ENCODE data around the gene SORBS1.

SORBS1 gene

GRCh38 chr10:95329296-95329695, 231.9 kb downstream of the SORBS1 start:
- Histone ChIP-seq H3K4me1 (ENCODE audit: low read depth, poor library complexity, severe bottlenecking) (no peaks in the 10 kb centered on the region), H3K27me3 (ENCODE audit: insufficient read depth, low read depth) (no peaks in the 10 kb centered on the region), H2AFZ (ENCODE audit: low read depth) (no peak overlapping the region), H3K36me3 (ENCODE audit: insufficient read depth) (no peaks in the 10 kb centered on the region), H3K4me3 (IDR thresholded peaks at IDR 0.05; ENCODE audit: insufficient read depth, low read depth, low read length) (no peak overlapping the region), H3K79me2 (ENCODE audit: insufficient read depth, low read depth) (no peaks in the 10 kb centered on the region), H3K27ac (no peak overlapping the region), H3K9ac (no peak overlapping the region), H3K4me2 (no peak overlapping the region), H4K20me1 (ENCODE audit: insufficient read depth) (no peaks in the 10 kb centered on the region)
- no peak for TF ChIP-seq CTCF (conservative IDR thresholded peaks at IDR 0.05; ENCODE audit: low read depth, low read length)

GRCh38 chr10:95328013-95328412, 233.2 kb downstream of the SORBS1 start:
- Histone ChIP-seq H3K27me3 (ENCODE audit: insufficient read depth, low read depth) (no peaks in the 10 kb centered on the region), H3K79me2 (ENCODE audit: insufficient read depth, low read depth) (no peaks in the 10 kb centered on the region), H3K27ac (no peak overlapping the region), H4K20me1 (ENCODE audit: insufficient read depth) (no peaks in the 10 kb centered on the region), H3K4me3 (IDR thresholded peaks at IDR 0.05; ENCODE audit: insufficient read depth, low read depth, low read length) (no peak overlapping the region), H3K4me2 (no peak overlapping the region), H3K36me3 (ENCODE audit: insufficient read depth) (no peaks in the 10 kb centered on the region), H3K9ac (no peak overlapping the region), H3K4me1 (ENCODE audit: low read depth, poor library complexity, severe bottlenecking) (no peaks in the 10 kb centered on the region), H2AFZ (ENCODE audit: low read depth) (no peak overlapping the region)
- TF ChIP-seq CTCF (conservative IDR thresholded peaks at IDR 0.05; ENCODE audit: low read depth, low read length): no peak

- no peak overlapping the region for H3K4me3 ChIP-seq (IDR thresholded peaks at IDR 0.05; ENCODE audit: insufficient read depth, low read depth, low read length)
- H4K20me1 ChIP-seq (ENCODE audit: insufficient read depth): no peaks in the 10 kb centered on the region
- no peak for TF ChIP-seq CTCF (conservative IDR thresholded peaks at IDR 0.05; ENCODE audit: low read depth, low read length)
- no peak overlapping the region for H2AFZ ChIP-seq (ENCODE audit: low read depth)
- H3K9ac ChIP-seq: no peak overlapping the region
- H3K27ac ChIP-seq: no peak overlapping the region
- no peaks in the 10 kb centered on the region for H3K4me1 ChIP-seq (ENCODE audit: low read depth, poor library complexity, severe bottlenecking)
- H3K36me3 ChIP-seq (ENCODE audit: insufficient read depth): no peaks in the 10 kb centered on the region
- no peaks in the 10 kb centered on the region for H3K79me2 ChIP-seq (ENCODE audit: insufficient read depth, low read depth)
- H3K4me2 ChIP-seq: no peak overlapping the region
- H3K27me3 ChIP-seq (ENCODE audit: insufficient read depth, low read depth): no peaks in the 10 kb centered on the region
These were observed 233.8 kb downstream of the SORBS1 start for GRCh38 chr10:95327367-95327766.

- Histone ChIP-seq H3K4me3 (IDR thresholded peaks at IDR 0.05; ENCODE audit: insufficient read depth, low read depth, low read length) (no peak overlapping the region), H3K79me2 (ENCODE audit: insufficient read depth, low read depth) (no peaks in the 10 kb centered on the region), H2AFZ (ENCODE audit: low read depth) (no peak overlapping the region), H3K4me2 (no peak overlapping the region), H3K9ac (no peak overlapping the region), H3K27ac (no peak overlapping the region), H3K36me3 (ENCODE audit: insufficient read depth) (no peaks in the 10 kb centered on the region), H4K20me1 (ENCODE audit: insufficient read depth) (no peaks in the 10 kb centered on the region), H3K27me3 (ENCODE audit: insufficient read depth, low read depth) (no peaks in the 10 kb centered on the region), H3K4me1 (ENCODE audit: low read depth, poor library complexity, severe bottlenecking) (no peaks in the 10 kb centered on the region)
- TF ChIP-seq CTCF (conservative IDR thresholded peaks at IDR 0.05; ENCODE audit: low read depth, low read length): no peak
These were observed 234.8 kb downstream of the SORBS1 start for GRCh38 chr10:95326396-95326795.

GRCh38 chr10:95325863-95326262, 235.3 kb downstream of the SORBS1 start:
- Histone ChIP-seq H4K20me1 (ENCODE audit: insufficient read depth) (no peaks in the 10 kb centered on the region), H3K27ac (no peak overlapping the region), H3K9ac (no peak overlapping the region), H3K4me1 (ENCODE audit: low read depth, poor library complexity, severe bottlenecking) (no peaks in the 10 kb centered on the region), H3K27me3 (ENCODE audit: insufficient read depth, low read depth) (no peaks in the 10 kb centered on the region), H3K79me2 (ENCODE audit: insufficient read depth, low read depth) (no peaks in the 10 kb centered on the region), H3K36me3 (ENCODE audit: insufficient read depth) (no peaks in the 10 kb centered on the region), H3K4me3 (IDR thresholded peaks at IDR 0.05; ENCODE audit: insufficient read depth, low read depth, low read length) (no peak overlapping the region), H2AFZ (ENCODE audit: low read depth) (no peak overlapping the region), H3K4me2 (no peak overlapping the region)
- TF ChIP-seq CTCF (conservative IDR thresholded peaks at IDR 0.05; ENCODE audit: low read depth, low read length): no peak

All from KMS-11 (cell line).